Right kidney (tissue), 1 donor: ENCODE results near the gene PROB1.
"Not testable (repeated sequence)": the region's sequence is repeated elsewhere in the genome, so short reads cannot be mapped to it uniquely, and the experiment has no call there.

Source experiments
- DNase-seq: peaks from one replicate; pipeline ENCODE4 v3.0.0-alpha.2; 2016

Gene PROB1

DNA sequence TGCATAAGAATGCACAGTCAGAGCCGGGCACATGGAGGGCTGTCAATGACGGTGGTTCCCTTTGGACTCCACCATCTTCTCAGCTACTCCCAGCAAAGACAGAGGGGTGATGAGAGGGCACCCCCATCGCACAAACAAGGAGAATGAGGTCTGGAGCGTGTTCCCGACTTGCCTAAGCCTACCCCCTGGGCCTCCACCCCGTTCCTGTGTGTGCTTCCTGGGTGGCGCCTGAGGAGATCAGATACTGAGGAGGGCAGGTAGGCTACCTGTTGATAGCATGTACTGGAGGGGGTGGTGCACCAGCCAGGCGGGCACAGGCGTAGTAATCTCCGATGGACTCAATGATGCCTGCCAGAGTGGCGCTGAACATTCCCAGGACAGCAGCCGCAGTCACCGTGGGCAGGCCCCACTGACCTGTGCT, 16.0 kb downstream of the PROB1 start:
- no peak for DNase-seq

DNA sequence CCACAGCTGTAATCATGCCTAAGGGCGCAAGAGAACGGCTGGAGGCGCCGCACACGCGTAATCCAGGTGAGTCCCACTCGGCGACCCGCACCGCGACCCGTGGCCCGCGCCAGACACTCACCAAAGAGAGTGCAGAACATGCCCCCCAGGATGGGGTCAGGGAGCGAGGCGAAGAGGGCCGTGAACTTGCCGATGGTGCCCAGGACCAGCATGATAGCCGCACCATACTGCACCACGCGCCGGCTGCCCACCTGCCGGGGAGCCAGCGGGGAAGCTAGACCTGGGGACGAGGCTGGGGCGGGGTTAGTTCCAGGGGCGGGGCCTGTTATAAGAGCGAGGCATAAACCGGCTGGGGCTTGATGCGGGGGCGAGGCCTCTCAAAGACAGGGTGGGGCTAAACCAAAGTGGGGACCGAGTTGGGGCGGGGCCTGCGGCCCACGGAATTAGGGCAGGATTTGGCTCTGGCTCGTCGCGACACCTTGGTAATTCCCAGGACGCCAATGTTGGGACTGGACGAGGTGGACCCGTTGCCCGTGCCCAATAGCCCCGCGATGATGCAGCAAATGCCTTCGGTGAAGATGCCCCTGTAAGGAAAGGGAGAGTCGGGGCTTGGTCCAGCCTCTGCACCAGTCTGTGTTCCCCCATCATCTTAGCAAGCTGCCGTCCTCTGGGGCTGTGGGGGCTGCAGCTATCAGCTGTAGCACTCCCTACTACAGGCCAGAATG, 16.6 kb downstream of the PROB1 start:
- no peak for DNase-seq

DNA sequence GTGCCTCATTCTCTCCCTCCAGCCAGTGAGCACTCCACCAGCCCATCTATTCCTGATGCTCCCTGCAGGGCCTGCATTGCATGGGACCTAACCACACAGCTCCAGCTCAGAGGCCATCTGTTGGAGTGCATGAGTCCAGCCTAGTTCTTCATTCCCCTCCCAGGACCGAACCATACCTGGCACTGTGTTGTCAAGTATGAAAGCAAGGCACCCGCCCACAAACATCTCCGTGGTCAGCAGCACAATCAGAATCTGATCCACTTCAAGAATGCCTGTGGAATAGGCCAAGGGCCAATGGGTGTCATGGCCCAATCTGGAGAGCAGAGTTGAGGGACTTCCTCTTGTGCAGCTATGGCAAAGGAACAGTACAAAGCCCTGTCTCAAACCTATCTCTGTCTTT, 17.7 kb downstream of the PROB1 start:
- DNase-seq: no peak

DNA sequence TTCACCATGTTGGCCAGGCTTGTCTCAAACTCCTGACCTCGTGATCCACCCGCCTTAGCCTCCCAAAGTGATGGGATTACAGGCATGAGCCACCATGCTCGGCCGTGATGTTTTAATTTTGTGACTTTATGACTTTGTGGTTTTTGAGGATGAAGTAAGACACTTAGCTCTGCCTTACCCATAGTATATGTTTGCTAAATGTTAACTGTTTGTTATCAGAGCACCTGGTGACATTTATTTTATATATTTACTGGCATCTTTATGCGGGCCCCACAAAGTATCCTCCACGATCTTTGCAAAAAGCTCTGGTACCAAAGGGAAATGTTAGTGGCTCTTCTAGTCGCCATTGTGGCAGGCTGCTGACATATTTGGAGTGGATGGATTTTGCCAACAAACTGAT, 18.5 kb downstream of the PROB1 start:
- no peak for DNase-seq

DNA sequence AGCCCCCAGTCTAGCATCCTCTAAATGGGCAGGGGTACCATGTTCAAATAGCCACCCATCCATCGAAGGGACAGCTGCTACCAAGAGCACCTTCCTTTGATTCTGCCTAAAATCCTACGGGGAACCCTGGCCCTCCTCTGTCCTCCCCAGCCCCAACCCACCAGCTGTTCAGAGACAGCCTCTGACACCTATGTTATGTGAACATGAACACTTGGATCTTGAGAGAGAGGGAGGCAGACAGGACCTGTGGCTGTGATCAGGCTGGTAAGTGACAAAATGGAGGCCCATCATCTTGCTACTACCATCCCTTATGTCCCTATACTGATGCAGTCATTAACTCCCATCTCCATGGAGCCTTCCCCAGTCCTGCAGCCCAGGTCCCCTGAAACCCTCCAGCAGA, 20.0 kb downstream of the PROB1 start:
- no peak for DNase-seq

DNA sequence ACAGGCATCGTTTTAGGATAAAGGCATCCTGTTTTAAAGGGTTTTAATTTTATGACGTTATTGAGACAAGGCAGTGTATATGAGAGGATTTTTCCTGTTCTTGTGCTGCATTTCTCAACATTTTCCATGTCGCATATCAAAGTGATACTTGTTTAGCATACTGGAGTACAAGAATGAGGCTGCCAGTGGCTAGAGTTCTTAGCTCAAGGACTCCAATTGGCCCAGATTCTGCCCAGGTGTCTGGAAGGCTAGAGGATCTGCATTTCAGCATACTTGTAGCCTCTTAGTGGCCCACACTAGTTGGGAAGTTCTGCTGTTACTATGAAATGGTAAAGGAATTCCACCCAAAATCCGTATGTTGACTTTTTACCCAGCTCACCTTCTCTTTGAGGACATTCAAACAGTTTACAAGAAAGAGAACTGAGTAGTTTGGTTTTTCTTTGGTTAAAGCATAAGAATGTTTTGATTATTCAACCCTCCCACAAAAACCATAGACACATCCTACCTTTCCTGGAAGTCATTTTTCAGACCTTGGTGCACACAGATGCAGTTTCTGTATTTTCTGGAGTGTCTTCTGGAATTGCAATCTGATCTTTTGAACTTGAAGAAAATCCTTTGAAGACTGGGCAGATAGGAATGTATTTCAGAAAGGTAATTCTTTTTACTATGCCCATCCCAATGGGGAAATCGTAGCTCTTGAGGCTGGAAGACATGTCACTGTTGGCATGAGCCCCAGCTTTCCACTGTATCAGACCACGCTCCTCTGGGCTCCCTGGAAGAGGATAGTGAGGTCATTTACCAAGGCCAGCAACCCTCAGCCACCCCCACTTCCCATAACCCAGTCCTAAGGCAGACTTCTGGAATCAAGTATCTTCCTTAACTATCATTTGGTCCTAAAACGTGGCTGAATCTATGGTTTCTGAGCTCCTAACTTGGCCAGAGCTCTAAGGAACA, 23.1 kb downstream of the PROB1 start:
- DNase-seq: no peak

DNA sequence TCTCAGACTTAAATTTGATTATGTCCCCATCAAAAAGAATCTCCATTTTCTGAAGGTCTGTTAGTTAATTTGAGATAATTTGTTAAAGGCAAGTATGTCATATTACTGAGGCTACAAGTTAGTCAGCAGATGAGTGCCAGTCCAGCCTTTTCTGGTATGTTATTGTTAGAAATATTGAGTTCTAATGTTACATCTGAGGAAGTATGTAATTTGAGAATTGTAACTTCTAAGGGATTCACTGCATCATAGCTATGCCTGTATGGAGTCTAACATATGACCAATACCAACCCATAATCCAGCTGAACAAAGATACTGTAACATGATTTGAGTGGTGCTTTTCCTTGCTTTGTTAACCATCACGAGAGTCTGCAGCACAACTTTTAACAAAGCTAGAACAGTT, 25.7 kb downstream of the PROB1 start:
- DNase-seq: no peak

DNA sequence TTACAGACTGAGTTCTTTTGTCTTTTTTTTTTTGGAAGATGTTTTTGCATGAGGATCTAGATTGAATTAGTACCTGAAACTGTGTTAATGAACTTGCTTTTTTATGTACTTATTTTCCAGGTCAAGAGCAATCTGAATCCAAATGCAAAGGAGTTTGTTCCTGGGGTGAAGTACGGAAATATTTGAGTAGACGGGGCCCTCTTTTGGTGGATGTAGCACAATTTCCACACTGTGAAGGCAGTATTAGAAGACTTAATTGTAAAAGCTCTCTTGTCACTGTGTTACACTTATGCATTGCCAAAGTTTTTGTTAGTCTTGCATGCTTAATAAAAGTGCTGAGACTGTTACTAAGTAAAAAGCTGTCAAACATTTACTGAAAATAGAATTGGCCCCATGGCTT, 26.3 kb downstream of the PROB1 start:
- no peak for DNase-seq

DNA sequence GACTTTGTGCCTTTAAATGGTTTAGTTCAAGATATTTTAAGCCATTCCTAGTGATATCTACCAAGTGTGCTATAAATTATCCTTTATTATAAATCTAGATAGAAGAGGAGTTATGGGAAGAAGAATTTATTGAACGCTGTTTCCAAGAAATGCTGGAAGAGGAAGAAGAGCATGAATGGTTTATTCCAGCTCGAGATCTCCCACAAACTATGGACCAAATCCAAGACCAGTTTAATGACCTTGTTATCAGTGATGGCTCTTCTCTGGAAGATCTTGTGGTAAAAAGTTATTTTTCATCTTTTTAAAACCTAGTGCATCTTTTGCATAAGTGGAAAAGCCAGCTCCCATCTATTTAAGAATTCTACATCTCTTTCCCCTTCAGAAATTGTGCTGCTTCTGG, 30.4 kb downstream of the PROB1 start:
- DNase-seq: no peak

DNA sequence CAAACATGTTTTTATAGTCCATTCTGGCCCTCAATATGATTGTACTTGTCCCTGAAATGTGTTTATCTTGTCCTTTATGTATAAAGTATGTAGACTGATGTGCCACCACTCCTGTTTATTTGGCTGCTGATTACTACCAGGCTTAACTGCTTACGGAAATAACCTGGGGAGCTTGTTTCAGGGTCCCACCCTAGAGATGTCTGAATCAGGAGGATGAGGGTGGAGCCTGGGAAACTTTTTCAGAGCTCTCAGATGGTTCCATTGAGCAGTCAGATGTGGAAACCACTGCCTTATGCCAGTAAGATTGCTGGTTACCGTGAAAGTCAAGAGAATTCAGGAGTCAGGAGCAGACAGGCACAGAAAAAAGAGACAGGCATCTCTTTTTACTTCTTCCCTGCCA, 31.0 kb downstream of the PROB1 start:
- DNase-seq: no peak

DNA sequence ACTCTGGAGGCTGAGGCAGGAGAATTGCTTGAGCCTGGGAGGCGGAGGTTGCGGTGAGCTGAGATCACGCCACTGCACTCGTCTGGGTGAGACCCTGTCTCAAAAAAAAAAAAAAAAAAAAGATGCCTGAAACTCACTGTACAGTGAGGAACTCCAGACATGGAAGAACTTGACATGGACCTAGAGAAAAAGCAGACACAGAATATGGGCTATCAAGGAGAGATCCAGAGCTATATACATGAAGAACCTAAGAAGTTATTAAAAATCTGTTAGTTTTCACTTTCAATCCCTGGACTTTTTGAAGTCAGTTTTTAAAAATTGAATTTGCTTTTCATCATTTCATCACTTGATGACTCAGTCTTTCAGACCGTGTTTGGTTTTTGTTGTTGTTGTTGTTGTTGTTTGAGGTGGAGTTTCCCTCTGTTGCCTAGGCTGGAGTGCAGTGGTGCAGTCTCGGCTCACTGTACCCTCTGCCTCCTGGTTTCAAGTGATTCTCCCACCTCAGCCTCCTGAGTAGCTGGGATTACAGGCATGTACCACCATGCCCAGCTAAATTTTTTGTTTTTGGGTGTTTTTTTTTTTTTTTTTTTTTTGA, 33.0 kb downstream of the PROB1 start:
- no peak for DNase-seq

DNA sequence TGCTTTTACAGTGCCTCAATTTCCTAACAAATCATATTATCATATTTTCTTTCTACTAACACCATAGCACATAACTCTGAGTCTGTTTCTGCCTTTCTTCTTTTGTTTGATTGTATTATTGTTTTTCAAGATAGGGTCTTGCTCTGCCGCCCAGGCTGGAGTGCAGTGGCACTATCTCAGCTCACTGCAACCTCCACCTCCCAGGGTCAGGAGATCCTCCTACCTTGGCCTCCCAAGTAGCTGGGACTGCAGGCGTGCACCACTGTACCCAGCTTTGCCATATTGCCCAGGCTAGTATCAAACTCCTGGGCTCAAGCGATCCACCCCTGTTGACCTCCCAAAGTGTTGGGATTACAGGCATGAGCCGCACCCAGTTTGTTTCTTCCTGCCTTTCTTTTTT, 34.5 kb downstream of the PROB1 start:
- DNase-seq: no peak

DNA sequence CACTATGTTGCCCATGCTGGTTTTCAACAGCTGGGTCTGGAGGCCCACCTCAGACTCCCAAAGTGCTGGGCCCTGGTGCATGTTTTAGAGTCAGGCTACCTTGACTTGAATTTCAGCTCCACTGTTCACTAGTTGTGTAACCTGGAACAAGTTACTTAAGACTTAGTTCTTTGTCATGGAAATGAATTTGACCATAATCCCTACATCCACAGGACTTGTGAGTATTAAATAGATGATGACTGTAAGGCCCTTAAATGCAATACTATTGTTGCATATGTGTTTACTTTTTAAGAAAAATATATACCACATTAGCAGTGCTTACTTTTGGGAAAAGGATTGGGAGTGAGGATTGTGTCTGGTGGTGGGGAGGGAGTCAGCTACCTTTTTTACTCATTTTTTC, 36.8 kb downstream of the PROB1 start:
- no peak for DNase-seq

DNA sequence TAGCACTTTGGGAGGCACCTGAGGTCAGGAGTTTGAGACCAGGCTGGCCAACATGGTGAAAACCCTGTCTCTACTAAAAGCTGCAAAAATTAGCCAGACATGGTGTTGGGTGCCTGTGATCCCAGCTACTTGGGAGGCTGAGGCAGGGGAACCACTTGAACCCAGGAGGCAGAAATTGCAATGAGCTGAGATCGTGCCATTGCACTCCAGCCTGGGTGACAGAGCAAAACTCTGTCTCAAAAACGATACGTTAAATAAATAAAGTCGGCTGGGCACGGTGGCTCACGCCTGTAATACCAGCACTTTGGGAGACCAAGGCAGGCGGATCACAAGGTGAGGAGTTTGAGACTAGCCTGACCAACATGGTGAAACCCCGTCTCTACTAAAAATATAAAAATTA, 39.0 kb downstream of the PROB1 start:
- DNase-seq: not testable (repeated sequence)

DNA sequence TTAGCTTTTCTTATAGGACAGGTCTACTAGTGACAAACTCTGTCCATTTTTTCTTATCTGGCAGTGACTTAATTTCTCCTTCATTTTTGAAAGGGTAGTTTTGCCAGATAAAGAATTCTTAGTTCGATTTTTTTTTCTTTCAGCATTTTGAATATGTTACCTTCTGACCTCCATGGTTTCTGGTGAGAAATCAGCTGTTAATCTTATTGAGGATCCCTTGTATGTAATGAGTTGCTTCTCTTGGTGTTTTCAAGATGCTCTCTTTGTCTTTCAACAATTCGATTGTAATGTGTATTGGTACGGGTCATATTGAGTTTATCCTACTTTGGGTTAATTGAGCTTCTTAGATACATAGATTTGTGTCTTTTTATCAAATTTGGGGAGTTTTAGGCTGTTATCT, 40.7 kb downstream of the PROB1 start:
- DNase-seq: no peak

DNA sequence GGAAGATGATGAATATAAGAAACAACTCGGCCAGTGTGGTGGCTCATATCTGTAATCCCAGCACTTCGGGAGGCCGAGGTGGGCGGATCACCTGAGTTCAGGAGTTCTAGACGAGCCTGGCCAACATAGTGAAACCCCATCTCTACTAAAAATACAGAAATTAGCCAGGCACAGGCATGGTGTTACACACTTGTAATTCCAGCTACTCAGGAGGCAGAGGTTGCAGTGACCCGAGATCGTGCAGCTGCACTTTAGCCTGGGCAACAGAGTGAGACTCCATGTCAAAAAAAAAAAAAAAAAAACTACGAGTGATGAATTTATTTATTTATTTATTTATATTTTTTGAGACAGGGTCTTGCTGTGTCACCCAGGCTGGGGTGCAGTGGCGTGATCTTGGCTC, 47.0 kb downstream of the PROB1 start:
- DNase-seq: not testable (repeated sequence)

DNA sequence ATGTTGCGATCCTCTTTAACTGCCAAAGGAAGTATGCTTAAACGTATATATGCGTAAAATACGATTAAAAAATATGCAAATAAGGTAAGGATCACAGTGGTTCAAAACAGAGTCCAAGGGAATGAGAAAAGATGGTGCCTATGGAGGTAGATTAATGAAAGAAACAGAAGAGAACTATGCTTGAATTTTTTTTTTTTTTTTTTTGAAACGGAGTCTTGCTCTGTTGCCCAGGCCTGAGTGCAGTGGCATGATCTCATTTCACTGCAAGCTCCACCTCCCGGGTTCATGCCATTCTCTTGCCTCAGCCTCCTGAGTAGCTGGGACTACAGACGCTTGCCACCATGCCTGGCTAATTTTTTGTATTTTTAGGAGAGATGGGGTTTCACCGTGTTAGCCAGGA, 49.5 kb downstream of the PROB1 start:
- not testable (repeated sequence) for DNase-seq

DNA sequence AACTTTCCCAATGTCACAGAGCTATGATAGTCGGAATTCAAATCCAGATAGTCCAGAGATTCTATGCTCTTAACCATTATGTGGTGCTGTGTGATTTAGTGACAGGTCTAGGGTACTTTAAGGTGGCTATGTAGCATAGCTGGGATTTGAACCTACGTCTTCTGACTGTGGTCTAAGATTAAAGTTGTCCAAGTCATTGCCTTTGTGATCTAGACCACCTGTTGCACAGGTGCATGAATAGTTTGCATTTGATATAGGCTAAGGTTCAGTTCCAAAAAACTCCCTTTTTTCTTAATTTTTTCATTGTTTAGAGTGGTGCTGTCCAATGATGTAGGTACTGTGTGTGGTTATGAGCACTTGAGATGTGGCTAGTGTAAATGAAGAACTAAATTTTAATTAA, 50.7 kb downstream of the PROB1 start:
- DNase-seq: no peak

DNA sequence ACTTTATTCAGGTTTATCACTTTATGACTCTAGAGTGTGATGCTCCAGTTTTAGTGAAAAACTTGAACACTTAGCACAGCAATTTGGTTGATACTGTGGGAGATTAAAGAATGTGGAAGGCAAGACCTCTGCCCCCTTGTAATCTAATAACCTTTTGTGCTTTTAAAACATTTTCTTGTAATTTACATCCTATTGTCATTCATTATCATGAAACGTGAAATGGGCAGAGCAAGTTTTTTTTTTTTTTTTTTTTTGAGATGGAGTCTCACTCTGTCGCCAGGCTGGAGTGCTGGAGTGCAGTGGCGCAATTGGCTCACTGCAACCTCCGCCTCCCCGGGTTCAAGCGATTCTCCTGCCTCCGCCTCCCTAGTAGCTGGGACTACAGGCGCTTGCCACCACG, 51.4 kb downstream of the PROB1 start:
- no peak for DNase-seq

DNA sequence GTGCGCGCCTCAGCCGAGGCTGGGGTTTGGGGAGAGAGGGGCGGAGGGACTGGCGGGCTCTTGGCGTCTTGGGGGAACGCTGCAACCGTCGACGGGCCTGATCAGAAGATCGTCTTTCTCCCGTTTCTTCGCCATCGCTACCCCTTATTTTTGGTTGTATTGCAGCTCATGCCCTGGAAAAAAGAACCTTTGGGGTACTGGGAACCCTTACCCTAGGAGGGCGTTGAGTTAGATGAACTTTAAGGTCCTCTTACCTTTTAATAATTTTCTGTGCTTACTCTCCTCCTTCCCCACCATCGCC, 52.5 kb downstream of the PROB1 start:
- DNase-seq: no peak

DNA sequence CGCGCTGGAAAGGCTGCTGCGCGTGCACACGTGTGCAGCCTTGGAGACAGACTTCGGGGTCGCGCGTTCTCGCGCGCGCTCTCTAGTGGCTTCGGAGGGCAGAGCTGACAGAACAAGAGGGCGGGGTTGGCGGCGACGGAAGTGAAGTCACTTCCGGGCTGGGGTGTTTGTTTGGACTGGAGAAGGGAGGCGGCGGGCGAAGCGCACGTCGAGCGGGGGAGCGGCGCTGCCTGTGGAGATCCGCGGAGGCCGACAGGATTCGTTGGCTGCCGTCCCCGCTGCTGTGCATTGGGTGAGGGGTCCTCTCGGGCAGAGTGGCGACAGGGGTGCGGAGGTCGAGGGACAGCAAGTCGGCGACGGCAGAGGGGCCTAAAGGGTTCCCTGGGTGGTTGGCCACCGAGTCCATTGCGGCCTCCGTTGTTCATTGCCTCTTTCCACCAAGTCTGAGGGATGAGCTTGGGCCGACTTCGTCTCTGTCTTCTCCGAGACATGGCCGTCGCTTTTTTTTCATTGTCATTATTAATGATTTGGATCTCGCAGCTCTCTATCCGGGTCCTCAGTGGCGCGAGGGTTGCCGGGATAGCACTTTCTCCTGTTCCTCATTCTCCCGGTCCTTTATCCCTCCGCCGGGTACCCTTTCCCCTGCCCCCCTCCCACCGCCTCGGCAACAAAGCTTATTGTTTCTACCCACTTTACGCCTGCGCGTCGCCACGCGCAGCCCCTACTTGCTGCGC, 53.0 kb downstream of the PROB1 start, which contains the start of gene PAIP2:
Gene PAIP2 (plus strand): TSS at position 166 of the 734 bp plus-strand sequence. CDS start 21,931 bp downstream, outside the sequence.
- DNase-seq: peak; percentile 97

DNA sequence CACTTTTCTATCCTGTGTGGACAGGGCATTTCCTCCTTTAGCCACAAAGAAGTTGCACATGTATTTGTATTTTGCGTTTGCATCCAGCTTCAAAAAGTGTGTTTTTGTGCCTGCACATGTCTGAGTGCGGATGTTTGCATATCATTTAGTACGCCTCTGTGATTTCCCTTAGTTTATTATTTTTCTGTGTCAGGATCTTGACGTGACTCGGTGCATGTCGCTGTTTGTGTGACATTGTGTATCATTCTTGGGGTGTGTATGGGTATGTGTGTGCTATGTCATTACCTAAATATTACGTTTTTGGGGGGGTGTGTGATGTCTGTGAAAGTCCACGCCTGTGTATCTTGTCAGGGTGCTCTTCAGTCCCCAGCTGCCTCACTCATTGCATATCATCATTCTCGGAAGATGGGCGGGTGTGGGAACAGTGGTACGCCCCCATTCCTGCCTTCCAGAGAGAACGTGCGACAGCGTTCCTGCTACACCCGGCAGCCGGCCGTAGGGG, 53.7 kb downstream of the PROB1 start:
- no peak for DNase-seq
